ENCODE measurements around the gene SERPINB10.

DNA sequence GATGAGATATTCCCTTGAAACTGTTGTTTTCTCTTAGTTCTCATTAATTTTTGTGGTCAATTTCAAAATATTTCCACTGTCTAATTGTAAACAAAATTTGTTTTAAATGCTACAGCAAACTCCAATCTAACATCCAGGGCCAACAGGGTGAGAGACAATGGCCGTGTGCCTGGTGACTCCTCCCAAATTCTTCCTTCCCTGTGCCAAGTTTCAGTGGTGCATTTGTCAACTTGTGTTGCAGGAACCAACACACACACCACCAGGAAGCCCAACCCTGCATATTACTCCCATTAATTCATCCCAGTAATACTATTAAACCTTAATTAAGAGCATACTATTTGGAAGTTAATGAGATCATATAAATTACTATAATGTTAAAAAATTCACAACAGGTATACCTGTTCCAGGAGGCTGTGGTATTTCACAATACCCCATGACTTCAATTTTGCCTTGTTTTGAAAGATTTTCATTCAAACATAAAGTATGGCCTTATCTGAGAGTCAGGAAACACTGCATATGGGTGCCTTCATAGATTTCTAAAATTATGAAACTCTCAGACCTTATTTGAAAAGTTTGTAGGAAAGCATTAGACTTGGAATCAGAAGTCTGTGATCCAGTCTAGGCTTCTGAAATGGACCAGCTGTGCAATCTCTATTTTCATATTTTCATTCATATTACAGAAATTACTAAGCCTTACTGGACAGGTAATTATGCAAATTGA lies 19.1 kb upstream of the SERPINB10 start:
- TF ChIP-seq CTCF (conservative IDR thresholded peaks at IDR 0.05; ENCODE audit: low read depth, low read length) (no peak), EZH2phosphoT487 (IDR thresholded peaks at IDR 0.05; ENCODE audit: borderline replicate concordance, low read length) (no peak), EZH2 (IDR thresholded peaks at IDR 0.05; ENCODE audit: low read length, unreplicated experiment) (no peak)
